RPMI7951 (cell line): ENCODE data around the gene SLC25A21. TPM values are rescaled to one million over a fixed set of nuclear protein-coding genes. Genes with fewer than 3 reads are reported as not detected.
"Not testable (repeated sequence)": the region's sequence is repeated elsewhere in the genome, so short reads cannot be mapped to it uniquely, and the experiment has no call there.

Source experiments
- DNase-seq: peaks from one replicate; pipeline ENCODE4 v3.0.0-alpha.2; 2012; ENCODE audit warnings: low read depth
- total RNA-seq: library from RNA; depleted of rRNA; stranded (reverse); fragments of >200 nt; shearing (Covaris generic); gene quantifications from 2 replicates; pipeline ENCODE4 v1.2.3, GENCODE V29; 2014; rRNA removed

SLC25A21 gene
- 0.68 and 0.84 TPM in 2 replicates for total RNA-seq

DNA sequence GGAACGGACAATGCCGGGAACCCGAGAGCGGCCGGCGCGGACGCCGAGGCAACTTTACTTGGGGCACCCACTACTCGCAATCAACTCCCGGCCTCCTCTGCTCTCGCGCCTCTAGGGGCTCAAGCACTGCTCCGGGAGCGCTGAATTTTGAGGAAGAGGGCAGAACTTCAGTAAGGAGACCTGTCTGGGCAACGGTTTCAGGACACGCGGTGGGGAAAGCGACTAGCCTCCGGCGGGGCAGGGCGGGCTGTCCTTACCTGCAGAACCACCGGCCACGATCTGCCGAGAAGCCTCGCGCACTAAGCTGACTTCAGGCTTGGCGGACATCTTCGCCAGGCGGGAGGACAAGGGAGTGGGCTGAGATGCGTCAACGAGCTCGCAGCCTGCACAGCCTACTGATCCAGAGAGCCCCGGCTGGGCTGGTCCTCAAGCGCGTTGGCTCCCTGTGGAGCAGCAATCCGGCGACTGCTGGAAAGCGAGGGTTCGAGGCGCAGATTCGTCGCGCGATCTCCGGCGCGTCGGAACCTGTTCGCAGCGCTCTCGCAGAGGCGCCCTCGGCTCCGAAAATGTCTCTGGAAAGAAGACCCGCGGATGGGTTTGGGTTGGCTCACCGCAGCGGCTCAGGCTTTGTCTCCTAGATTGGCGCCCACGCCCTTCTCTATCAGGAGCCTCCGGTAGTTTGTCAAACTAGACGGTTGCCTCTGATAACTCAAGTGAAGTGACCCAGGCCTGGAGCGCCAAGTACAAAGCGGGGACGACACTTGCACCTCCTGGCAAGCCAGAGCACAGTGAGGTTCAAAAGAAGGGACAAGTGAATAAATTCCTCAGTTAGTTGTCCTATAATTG lies at the start of gene SLC25A21:
Gene SLC25A21 (minus strand): TSS at position 583 of the 846 bp plus-strand sequence.
- DNase-seq, result peak; percentile 69

GRCh38 chr14:37221073-37221472 lies 48.7 kb upstream of the SLC25A21 start:
- DNase-seq, result no peak

GRCh38 chr14:37215345-37215744 lies 42.9 kb upstream of the SLC25A21 start:
- DNase-seq, result no peak

DNA sequence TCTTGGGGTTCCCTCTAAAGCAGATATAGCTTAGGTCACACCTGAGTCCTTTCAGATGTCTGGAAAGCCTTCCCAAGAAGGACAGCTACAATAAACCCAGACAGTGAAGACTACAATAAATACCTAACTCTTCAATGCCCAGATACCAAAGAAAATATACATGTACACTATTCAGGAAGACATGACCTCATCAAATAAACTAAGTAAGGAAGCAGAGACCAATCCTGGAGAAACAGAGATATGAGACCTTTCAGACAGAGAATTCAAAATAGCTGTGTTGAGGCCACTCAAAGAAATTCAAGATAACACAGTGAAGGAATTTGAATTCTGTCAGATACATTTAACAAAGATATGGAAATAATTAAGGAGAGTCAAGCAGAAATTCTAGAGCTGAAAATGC lies 40.6 kb upstream of the SLC25A21 start:
- no peak for DNase-seq

- DNase-seq, result no peak
Measured at GRCh38 chr14:37210448-37210847, 38.0 kb upstream of the SLC25A21 start.

- DNase-seq, result not testable (repeated sequence)
Measured at GRCh38 chr14:37209617-37210016, 37.2 kb upstream of the SLC25A21 start.

- not testable (repeated sequence) for DNase-seq
Measured at GRCh38 chr14:37205623-37206605, 33.5 kb upstream of the SLC25A21 start.

DNA sequence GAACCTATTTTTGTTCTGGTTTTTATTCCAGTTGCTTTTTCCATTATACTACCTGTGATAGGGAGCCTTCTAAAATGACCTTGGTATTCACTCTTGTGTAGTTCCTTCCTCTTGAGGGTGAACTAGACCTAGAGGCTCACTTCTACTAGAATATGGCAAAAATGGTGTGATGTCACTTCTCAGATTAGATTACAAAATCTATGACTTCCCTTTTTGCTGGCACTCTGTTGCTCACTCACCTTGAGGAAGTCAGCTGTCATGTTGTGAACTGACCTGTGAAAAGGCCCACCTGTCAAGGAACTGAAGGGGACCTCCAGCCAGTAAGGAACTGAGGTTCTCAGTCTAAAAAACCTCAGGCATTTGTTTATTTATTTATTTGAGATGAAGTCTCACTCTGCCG lies 31.0 kb upstream of the SLC25A21 start:
- DNase-seq, result no peak

DNA sequence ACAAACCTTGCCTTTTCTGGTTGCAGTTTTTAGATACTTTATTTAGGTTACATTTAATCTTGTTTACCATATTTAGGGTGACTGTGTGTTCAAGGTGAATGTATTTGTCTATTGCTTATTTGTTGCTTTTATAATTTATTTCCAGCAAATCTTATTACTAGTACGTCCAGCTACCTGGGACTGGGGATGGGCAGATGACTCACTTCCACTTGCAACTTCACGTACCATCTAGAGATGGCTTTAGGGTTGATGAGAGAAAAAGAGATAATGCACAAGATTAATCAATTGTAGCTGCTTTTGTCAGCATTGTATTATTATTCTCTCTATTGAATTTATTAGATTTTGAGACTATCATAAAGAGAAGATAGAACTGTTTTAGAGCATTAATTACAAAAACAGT lies 30.4 kb upstream of the SLC25A21 start:
- no peak for DNase-seq

DNA sequence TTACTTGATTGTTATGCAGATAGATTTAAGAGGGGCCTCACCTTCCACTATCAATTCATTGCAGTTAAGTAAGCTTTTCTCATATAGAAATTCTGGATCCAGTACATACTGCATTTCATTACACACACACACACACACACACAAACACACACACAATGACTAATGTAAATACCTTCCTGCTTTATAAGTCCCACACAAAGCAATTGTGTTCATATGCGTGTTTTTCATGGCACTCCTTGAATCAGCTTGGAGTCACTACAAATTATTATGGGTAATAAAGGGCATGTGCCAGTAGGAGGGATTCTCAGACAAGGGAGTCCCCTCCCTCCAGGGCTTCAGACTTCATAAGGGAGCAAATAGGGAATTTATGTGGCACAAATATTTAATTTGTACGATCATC lies 29.9 kb upstream of the SLC25A21 start:
- peak; percentile 5 for DNase-seq

DNA sequence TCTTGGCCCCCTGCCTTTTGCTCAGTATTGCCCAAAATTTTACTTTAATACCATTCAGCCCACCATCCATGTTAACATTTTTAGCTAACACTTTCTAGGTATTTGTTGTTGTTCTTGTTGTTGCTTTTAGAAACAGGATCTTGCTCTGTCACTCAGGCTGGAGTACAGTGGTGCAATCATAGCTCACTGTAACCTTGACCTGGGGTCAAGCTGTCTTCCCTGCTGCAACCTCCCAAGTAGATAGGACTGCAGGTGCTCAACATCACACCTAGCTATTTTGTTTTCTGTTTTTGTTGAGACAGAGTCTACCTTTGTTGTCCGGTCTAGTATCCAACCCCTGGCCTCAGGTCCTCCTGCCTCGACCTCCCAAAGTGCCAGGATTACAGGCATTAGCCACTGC lies 29.3 kb upstream of the SLC25A21 start:
- no peak for DNase-seq

- DNase-seq, result no peak
Measured at GRCh38 chr14:37198907-37199306, 26.5 kb upstream of the SLC25A21 start.

GRCh38 chr14:37198273-37198598 lies 25.8 kb upstream of the SLC25A21 start:
- no peak for DNase-seq

DNA sequence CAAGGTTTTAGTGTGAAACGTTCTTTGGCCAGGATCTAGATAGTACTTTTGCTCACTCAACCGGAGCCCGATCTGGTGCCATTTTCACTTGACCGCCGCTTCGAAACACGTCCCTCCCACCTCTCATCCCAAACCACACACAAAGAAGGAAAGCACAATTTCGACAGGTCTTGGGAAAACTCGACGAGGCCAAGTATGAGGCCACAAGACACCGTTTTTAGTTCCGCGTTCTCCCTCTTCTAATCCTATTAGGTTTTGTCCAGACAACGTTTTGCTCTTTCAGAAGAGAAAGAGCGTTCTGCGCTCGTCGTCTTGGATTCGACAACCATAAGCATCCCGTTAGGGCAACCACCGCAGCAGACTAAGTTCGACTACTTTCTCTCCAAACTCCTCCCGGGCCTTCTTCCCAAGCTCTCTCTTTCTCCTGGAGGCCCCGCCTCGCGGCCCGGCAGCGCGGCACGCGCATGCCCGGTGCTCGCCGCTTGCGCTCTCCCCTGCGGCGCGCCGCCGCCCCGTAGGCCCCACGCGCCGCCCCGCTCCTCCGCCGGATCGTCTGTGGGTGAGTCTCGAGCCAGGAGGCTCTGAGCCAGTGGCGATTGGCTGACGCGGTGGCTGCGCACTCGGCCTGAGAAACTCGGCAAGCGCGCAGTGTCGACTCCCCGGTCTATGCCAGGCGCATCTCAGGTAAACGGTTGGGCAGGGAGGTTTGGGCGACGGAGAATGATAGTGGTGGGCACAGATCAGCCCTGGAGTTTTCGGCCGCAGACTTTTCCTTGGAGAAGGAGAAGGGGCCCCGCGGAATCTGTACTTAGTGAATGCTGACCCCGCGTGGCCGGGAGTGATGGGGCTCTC lies 25.2 kb upstream of the SLC25A21 start, which contains the start of gene MIPOL1:
Gene MIPOL1 (plus strand): TSS at position 517 of the 852 bp plus-strand sequence. CDS start 49,952 bp downstream, outside the sequence.
- peak; percentile 84 for DNase-seq

DNA sequence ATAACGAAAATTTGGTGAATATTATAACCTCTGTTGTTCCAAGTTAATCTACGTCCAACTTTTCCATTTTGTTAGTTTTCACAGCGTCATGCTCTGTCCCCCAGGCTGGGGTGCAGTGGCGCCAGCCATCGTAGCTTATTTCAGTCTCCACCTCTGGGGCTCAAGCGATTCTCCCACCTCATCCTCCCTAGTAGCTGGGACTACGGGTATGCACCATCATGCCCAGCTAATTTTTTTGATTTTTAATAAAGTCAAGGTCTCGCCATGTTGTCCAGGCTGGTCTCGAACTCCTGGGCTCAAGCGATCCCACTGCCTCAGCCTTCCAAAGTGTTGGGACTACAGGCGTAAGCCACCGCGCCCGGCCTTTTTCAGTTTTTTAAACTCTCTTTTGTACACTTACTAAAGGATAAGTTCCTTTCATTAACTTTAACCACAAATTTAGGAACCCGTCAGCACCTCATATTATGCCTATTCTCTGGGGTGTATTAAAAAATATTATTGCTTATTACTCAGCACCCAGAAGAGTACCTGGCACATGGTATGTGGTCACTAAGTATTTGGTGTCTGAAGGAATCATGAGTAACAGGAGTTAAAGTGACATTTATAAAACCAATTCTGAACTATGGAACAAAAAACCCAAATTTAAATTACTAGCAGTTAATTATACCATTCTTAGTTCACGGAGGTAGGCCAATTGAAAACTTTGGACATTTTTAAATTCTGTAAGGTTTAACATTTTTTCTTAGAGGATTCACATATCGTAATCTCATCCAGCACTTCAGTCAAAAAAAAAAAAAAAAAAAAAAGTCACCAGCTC lies 24.4 kb upstream of the SLC25A21 start:
- no peak for DNase-seq

GRCh38 chr14:37195327-37195726 lies 22.9 kb upstream of the SLC25A21 start:
- DNase-seq, result peak; percentile 7

- DNase-seq, result no peak
Measured at GRCh38 chr14:37194698-37195097, 22.3 kb upstream of the SLC25A21 start.

GRCh38 chr14:37189733-37190132 lies 17.3 kb upstream of the SLC25A21 start:
- DNase-seq, result not testable (repeated sequence)

DNA sequence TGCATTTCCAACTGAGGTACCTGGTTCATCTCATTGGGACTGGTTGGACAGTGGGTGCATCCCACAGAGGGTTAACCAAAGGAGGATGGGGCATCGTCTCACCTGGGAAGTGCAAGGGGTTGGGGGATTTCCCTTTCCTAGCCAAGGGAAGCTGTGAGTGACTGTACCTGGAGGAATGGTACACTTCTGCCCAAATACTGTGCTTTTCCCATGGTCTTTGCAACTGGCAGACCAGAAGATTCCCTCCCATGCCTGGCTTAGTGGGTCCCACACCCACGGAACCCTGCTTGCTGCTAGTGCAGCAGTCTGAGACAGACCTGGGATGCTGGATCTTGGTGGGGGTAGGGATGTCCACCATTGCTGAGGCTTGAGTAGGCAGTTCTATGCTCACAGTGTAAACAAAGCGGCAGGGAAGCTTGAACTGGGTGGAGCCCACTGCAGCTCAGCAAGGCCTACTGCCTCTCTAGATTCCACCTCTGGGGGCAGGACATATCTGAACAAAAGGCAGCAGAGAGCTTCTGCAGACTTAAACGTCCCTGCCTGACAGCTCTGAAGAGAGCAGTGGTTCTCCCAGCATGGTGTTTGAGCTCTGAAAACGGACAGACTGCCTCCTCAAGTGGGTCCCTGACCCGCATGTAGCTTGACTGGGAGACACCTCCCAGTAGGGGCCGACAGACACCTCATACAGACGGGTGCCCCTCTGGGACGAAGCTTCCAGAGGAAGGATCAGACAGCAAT lies 15.6 kb upstream of the SLC25A21 start:
- not testable (repeated sequence) for DNase-seq

DNA sequence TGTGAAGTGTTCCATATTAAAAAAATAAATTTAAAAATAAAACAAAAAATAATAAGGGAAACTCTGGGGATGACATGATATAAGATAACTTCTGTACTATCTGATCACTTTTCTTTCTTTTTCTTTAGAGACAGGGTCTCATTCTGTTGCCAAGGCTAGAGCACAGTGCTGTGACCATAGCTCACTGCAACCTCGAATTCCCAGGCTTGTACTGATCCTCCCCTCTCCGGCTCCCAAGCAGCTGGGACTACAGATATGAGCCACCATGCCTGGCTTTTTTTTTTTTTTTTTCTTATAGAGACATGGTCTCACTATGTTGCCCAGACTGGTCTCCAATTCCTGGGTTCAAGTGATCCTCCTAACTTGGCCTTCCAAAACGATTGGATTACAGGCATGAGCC lies 14.9 kb upstream of the SLC25A21 start:
- no peak for DNase-seq
